GM18505 (cell line): ENCODE measurements around the gene BOK.
"Not testable (repeated sequence)": the region's sequence is repeated elsewhere in the genome, so short reads cannot be mapped to it uniquely, and the experiment has no call there.

ENCODE experiments used
- ATAC-seq: cut with Tn5 transposase; IDR thresholded peaks from one replicate; pipeline ENCODE4 v1.9.1; 2021; ENCODE audit not compliant: unreplicated experiment
- POLR2A ChIP-seq: IDR thresholded peaks from 4 replicates; pipeline ENCODE4 v1.6.1; 2011; ENCODE audit warnings: borderline replicate concordance; ENCODE audit not compliant: insufficient read depth, insufficient read length; ENCODE audit errors: extremely low read depth

Gene BOK

DNA sequence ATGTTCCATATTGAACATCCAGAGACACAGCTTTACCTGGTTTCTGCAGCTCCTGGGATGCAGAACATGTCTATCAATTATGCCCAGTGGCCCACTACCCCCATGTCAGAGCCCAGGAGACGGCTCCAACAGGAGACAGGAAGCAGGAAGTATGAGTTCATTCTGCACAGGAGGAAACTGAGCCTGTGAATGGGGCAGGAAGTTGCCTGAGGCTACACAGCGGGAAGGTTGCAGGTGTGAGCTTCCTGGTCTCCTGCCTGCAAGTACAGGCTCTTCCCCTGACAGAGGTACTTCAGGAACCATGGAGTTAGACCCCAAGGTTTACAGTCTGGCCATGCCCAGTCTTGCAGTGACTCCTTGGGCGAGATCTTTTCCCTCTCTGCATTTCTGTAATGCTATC, 2.8 kb upstream of the BOK start:
- ATAC-seq = no peak
- no peak for TF ChIP-seq POLR2A

DNA sequence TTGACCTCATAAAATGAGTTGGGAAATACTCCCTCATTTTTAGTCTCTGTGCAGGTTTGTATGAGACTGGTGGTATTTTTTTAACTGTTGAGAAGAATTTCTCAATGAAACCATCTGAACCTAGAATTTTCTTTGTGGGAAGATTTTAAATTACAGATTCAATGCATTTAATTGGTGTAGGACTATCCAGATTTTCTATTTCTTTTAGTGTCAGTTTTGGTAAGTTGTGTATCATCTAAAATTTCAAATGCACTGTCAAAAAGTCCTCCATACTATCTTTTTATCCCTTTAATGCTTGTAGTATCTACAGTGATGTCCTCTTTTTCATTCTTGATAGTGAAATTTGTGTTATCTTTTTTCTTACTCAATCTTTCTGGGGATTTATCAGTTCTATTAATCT, 1.8 kb upstream of the BOK start:
- no peak for TF ChIP-seq POLR2A
- no peak for ATAC-seq

DNA sequence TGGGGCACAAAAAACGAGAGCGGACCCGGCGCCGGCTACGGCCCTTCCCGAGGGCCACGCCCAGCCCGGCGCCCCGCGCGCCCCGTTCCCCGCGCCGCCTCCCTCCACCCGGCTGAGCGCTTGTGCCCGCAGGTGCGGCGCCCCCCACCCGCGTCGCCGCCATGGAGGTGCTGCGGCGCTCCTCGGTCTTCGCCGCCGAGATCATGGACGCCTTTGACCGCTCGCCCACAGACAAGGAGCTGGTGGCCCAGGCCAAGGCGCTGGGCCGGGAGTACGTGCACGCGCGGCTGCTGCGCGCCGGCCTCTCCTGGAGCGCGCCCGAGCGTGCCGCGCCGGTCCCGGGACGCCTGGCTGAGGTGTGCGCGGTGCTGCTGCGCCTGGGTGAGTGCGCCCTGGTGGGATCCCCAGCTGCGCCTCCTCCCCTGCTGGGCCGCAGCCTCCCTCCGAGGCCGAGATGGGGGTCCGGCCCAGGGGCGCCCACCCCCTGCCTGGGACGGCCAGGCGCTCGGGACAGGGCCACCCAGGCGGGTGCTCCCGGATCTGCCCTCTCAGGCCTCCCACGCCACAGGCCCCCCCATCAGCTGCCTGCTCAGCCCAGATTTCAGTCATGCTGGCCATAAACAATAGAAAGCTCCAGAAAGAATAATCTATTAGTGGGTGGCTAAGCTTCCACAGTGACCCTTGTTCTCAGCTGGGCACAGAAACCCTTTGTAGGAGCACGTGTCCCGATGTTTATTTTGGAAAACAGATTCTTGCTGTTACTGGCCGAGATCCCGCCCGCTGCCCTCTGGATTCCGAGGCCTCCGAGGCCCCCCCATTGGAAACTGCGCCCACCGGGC, 997 bp downstream of the BOK start:
- no peak for ATAC-seq
- no peak for TF ChIP-seq POLR2A

DNA sequence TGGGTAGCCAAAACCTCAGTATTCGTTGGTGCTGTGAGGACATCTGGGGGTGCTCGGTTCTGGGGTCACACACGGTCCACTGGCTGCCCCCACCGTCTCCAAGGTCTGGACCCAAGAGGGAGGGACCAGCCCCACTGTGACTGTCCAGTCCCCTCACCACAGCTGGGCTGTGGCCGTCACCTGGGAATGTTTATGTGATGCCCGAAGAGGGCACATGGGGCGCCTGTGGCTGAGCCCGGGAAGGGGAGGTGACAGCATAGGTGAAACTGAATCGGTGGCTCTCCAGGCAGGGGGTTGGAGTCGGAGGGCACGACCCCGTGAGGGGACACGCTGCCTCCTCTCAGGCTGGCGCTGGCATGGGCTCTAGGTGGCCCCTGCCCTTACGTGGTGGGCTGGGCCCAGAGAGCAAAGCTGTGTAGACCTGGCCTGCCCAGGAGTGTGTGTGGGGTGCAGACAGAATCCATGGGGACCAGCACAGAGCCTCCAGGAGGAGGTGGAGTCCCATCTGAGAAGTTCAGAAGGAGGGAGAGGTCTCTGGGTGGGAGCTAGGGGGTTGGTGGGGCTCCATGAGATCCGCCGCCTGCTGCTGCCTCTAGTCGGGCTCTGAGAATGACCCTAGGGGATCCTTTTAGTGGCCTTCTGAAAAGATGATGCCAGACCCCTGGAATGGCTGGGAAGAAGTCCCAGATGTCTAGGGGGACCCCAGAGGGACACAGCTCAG, 1.8 kb downstream of the BOK start:
- no peak for TF ChIP-seq POLR2A
- no peak for ATAC-seq

DNA sequence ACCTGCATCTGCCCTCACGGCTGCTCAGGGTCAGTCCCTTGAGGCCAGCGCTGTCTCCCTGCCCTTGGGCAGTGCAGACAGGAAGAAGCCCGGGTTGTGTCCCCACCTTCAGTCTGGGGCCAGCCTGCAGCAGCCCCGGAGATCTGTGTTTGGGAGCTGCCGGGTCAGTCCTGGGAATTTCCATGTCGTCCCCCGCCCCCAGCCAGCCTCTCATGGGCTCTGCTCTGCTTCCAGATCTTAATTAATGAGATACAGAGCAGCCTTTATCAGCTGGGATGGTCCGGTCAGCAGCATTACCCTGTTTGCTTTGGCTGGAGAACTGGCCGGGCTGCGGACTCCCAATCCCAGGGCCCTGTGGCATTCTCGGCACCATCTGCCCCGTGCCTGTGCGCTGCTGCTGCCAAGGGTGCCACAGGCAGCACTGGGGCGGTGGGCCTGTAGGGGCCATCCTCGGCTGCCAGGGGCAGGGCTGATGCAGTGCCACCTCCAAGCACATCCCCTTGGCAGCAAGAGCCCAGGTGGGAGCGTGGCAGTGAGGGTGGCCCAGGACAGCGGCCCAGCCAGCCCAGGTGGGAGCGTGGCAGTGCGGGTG, 2.4 kb downstream of the BOK start:
- TF ChIP-seq POLR2A = no peak
- ATAC-seq = no peak

DNA sequence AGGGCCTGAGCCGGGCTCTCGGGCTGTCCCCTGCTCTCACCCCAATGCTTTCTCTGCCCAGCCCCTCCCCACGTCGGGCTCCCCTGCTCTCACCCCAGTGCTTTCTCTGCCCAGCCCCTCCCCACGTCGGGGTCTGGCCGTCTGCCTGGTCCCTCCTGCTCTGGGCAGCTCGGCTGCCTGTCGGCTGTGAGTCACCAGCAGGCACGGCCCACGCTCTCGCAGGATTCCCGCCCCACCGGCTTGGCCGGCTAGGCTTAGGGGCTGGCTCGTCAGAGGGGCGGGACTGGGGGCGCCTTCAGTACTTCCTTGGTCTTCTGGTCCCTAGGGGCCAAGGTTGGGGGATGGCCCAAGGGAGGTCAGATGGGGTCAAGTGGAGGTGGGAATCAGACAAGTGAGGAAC, 3.3 kb downstream of the BOK start:
- no peak for TF ChIP-seq POLR2A
- no peak for ATAC-seq

DNA sequence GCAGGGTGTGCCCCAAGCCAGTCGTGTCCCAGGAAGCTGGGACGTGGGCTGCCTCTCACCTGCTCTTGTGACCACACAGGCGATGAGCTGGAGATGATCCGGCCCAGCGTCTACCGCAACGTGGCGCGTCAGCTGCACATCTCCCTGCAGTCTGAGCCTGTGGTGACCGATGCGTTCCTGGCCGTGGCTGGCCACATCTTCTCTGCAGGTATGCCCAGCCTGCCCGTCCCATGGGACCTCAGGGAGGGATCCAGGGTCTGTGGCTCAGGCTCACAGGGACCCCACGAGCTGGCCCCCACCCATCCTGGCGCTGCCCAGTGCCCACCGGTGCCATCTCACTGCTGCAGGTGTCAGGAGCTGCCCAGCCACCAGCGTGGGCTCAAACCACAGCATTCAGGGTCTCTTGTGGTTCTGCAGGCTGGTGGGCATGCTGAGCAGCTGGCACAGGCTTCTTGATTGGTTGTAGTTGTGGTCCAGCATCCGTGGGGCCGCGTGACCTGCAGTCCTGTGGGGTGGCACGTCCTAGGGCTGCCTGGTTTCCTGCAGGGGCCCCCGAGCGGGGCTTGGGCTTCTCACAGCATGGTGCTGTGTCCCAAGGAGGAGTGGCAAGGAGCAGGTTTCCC, 3.8 kb downstream of the BOK start:
- TF ChIP-seq POLR2A = no peak
- ATAC-seq = no peak

DNA sequence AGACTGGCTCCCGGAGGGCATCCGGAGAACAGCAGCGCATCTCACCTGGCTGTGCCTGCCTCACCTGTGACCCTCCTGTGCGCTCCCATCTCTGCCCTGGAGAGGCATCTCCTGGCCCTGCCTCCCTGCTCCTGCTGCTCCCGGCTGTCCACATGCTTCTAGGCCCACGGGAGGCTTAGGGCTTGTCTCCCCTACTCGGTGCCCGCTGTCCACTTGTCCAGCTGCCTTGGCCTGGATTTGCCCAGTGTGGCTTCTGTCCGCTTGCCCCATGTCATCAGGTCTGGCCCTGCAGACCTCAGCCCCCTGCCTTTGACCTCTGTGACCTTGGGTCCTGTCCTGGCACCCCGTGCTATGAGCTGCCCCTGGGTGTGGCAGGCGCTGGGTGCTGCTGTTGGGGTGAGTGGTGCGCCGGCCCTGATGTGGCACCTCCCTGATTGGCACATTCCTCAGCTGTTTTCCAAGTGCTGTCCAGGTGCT, 4.5 kb downstream of the BOK start:
- ATAC-seq = no peak
- TF ChIP-seq POLR2A = no peak

DNA sequence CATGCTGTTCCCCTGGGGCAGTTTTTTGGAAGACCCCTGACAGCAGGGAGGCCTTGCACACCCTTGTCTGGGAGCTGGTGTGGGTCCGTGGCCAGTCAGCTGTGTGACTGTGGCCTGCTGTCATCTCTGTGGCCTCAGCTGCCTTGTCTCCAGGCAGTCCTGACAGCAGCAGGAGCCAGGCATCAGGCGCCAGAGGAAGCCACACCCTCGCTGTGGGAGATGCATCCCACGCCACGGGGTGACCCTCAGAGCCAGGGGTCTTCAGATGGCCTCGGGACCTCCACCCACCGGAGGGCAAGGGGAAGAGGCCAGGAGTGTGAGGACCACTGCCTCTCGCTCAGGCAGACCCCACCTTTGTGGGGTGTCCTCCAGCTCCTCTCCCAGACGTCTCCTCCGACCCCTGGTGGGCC, 5.0 kb downstream of the BOK start:
- ATAC-seq = no peak
- no peak for TF ChIP-seq POLR2A

DNA sequence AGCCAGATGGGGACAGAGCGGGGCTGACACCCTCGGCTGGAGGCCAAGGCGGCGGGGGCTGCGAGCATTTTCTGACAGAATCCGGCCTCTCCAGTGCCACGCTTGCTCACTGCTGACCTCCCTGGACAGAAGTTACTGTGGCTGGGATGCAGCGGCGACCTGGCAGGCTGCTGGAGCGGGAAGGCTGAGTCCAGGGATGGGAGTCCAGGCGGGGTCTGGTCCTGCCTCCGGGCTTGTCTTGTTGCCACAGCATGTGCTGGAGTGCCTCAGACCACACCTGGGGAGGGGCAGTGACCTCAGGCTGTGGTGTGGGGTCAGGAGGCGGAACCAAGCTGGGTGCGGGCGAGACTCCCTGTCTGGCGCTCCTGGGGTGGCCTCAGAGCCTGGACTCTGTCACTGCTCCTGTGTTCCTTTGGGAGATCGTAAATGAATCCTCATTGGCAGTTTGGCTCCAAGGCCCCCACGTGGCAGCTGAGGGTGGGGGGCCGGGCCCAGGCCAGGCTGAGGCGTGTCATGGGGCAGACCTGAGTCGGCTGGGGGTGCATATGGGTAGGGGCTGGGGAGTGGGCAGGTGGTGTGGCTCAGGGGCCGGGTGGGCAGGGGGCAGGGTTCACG, 5.5 kb downstream of the BOK start:
- no peak for ATAC-seq
- TF ChIP-seq POLR2A = no peak

DNA sequence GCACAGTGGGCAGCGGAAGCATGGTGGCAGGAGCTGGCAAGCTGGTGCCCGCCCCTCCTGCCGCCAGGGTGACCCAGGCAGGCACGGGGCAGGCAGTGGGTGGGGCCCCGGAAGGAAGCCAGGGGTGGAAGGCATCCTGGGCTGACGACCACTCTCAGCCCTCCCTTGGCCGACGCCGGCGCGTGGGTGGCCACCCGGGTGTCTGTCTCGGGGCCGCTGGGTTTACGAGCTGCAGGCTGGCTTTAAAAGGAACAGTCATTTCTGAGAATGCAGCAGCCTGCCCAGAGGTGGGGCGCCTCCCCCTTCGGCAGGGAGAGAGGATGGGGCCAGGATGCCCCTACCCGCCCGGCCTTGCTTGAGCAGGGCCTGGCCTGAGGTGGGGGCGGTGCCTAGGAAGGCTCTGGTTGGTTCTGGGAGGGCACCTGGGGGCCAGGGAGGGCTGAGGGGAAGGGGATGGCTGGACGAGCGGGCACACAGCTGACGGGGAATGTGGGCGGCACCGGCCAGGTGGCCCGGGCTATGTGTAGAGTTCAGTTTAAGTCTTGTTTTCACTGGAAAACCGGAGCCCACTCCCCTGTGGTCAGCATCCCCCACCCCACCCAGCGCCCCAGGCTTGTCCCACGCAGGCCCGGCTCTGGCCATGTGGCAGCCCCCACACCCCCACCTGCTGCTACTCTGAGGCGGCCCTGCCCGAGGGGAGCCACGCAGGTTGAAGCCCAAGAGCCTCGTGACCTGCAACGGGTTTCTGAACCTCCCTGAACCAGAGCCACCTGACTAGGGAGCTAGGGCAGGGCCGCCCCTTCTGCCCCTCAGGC, 6.3 kb downstream of the BOK start:
- no peak for ATAC-seq
- no peak for TF ChIP-seq POLR2A

DNA sequence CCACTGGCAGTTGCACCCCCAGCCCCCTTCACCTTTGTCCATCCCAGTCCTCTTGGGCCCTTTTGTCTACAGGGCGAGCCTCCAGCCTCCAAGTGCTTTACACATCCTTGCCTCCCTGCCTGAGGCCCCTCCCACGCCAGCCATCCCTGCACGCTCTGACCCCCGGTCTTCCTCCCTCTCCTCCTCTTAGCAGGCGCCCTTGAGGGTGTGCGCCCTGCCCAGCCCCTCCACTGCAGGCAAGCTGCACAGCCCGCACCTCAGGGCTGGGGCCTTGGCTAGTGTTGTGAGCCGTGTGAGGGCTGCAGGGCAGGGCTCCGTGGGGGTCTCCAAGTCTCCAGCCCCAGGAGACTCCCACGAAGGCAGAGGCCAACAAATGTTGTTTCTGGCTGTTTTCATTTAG, 6.9 kb downstream of the BOK start:
- TF ChIP-seq POLR2A = no peak
- no peak for ATAC-seq

DNA sequence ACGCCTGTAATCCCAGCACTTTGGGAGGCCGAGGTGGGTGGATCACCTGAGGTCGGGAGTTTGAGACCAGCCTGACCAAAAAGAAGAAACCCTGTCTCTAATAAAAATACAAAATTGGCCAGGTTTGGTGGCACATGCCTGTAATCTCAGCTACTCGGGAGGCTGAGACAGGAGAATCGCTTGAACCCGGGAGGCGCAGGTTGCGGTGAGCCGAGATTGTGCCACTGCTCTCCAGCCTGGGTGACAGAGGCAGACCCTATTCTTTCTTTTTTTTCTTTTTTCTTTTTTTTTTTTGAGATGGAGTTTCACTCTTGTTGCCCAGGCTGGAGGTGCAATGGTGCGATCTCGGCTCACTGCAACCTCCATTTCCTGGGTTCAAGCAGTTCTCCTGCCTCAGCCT, 7.5 kb downstream of the BOK start:
- not testable (repeated sequence) for ATAC-seq

DNA sequence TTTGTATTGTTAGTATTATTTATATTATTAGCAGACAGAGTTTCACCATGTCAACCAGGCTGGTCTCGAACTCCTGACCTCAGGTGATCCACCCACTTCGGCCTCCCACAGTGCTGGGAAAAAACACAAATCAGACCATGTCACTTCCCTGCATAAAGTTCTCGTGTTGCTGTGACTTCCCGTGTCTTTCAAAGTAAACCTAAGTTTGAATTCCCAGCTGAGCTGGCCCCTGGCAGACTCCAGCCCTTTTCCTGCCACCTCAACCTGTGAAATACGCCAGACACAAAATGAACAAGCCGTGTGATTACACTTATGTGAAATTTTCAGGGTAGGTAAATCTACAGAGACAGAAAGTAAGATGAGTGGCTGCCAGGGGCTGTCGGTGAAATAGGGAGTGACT, 7.9 kb downstream of the BOK start:
- TF ChIP-seq POLR2A = no peak
- no peak for ATAC-seq

DNA sequence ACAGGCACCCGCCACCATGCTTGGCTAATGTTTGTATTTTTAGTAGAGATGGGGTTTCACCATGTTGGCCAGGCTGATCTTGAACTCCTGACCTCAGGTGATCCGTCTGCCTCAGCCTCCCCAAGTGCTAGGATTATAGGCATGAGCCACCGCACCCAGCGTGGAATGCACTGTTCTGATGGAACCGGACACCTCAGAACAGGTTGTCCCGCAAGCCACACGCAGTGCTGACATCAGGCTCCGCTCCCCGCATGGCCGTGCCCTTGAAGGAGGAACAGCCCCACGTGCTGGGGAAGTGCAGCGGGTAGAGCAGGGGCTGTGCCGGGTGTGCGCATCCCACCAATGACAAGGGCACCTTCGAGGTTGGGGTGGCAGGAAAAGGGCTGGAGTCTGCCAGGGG, 8.7 kb downstream of the BOK start:
- ATAC-seq = not testable (repeated sequence)
